IMR-90 (cell line): ENCODE results near the gene PLCG1. TPM values are rescaled to one million over a fixed set of nuclear protein-coding genes. Genes with fewer than 3 reads are reported as not detected.
A peak's percentile ranks its signal among the peaks of the same experiment; 100 is the strongest.

Source experiments
- ATAC-seq: fragments of 200-7000 bp; cut with Tn5 transposase; 2 replicates; pipeline ENCODE4 v1.9.1; 2020; ENCODE audit warnings: low read depth, mild to moderate bottlenecking, moderate library complexity
- BruUV-seq: library from RNA; stranded (reverse); fragments of 400-500 nt; replicated peaks from 2 replicates; lab custom pipeline; 2021; lab: Mats Ljungman, UMichigan
- CTCF ChIA-PET: fragments of 300-600 bp; formaldehyde crosslinking; extraction: SDS; loops from one replicate; lab custom pipeline; 2021; ENCODE audit warnings: antibody characterized with exemption; lab: Yijun Ruan, JAX
- POLR2A ChIA-PET: fragments of 300-600 bp; sonication (Branson Sonifier 250); formaldehyde crosslinking; loops from one replicate; lab custom pipeline; 2022; ENCODE audit warnings: antibody characterized with exemption; ENCODE audit not compliant: unreplicated experiment; lab: Charles Lee
- DNase-seq: peaks from one replicate; pipeline ENCODE4 v3.0.0; 2013
- H2AFZ ChIP-seq: replicated peaks from 2 replicates; pipeline ENCODE3; 2013; ENCODE audit warnings: low read length, mild to moderate bottlenecking; ENCODE audit not compliant: poor library complexity
- H2AK5ac ChIP-seq: 2 replicates; pipeline ENCODE4 v1.6.1; 2013; ENCODE audit warnings: low read depth, low read length, inconsistent platforms
- H2AK9ac ChIP-seq: replicated peaks from 2 replicates; pipeline ENCODE3; 2013; ENCODE audit warnings: mild to moderate bottlenecking, low read depth, low read length, moderate library complexity; ENCODE audit not compliant: poor library complexity
- H2BK120ac ChIP-seq: 2 replicates; pipeline ENCODE4 v1.6.1; 2013; ENCODE audit warnings: low read depth, low read length, inconsistent platforms
- H2BK15ac ChIP-seq: 3 replicates; pipeline ENCODE4 v1.6.1; 2013; ENCODE audit warnings: low read depth, low read length, inconsistent platforms
- H2BK20ac ChIP-seq: 2 replicates; pipeline ENCODE4 v1.6.1; 2013; ENCODE audit warnings: low read depth, mild to moderate bottlenecking, inconsistent platforms, low read length, moderate library complexity
- H2BK5ac ChIP-seq: 2 replicates; pipeline ENCODE4 v1.6.1; 2013; ENCODE audit warnings: mild to moderate bottlenecking, low read depth, low read length, inconsistent platforms; ENCODE audit not compliant: poor library complexity, severe bottlenecking
- H3K14ac ChIP-seq: replicated peaks from 2 replicates; pipeline ENCODE4 v1.6.1; 2013; ENCODE audit warnings: low read depth, low read length, inconsistent platforms
- H3K18ac ChIP-seq: 2 replicates; pipeline ENCODE4 v1.6.1; 2013; ENCODE audit warnings: low read depth, low read length, control low read depth
- H3K23ac ChIP-seq: 2 replicates; pipeline ENCODE4 v1.6.1; 2013; ENCODE audit warnings: low read depth, low read length, inconsistent platforms
- H3K27ac ChIP-seq: 2 replicates; pipeline ENCODE4 v1.5.1; 2013; ENCODE audit warnings: mild to moderate bottlenecking, control low read depth, low read length; ENCODE audit not compliant: insufficient read depth
- H3K27me3 ChIP-seq: 2 replicates; pipeline ENCODE4 v1.6.1; 2013; ENCODE audit warnings: low read length; ENCODE audit not compliant: control insufficient read depth, insufficient read depth
- H3K36me3 ChIP-seq: 2 replicates; pipeline ENCODE4 v1.6.1; 2013; ENCODE audit warnings: low read length, mixed read lengths; ENCODE audit not compliant: control insufficient read depth, insufficient read depth
- H3K4ac ChIP-seq: 2 replicates; pipeline ENCODE4 v1.6.1; 2013; ENCODE audit warnings: low read depth, low read length, inconsistent platforms
- H3K4me1 ChIP-seq: 2 replicates; pipeline ENCODE4 v1.6.1; 2013; ENCODE audit warnings: low read length, mixed read lengths; ENCODE audit not compliant: control insufficient read depth, insufficient read depth
- H3K4me2 ChIP-seq: 2 replicates; pipeline ENCODE4 v1.6.1; 2013; ENCODE audit warnings: low read depth, mild to moderate bottlenecking, control low read depth, low read length, moderate library complexity
- H3K4me3 ChIP-seq: 2 replicates; pipeline ENCODE4 v1.5.1; 2013; ENCODE audit warnings: low read depth, mild to moderate bottlenecking, control low read depth, low read length, moderate library complexity; ENCODE audit not compliant: insufficient read depth
- H3K56ac ChIP-seq: 2 replicates; pipeline ENCODE4 v1.6.1; 2013; ENCODE audit warnings: low read length, inconsistent platforms; ENCODE audit not compliant: insufficient read depth; ENCODE audit errors: extremely low read depth
- H3K79me1 ChIP-seq, 2 experiments: 2 replicates each; pipeline ENCODE4 v1.6.1; 2013; ENCODE audit warnings: low read length in 2 of 2, inconsistent platforms in 1 of 2, low read depth in 1 of 2
- H3K9ac ChIP-seq: 2 replicates; pipeline ENCODE4 v1.6.1; 2013; ENCODE audit warnings: low read depth, low read length, control low read depth
- H3K9me1 ChIP-seq: 2 replicates; pipeline ENCODE4 v1.6.1; 2013; ENCODE audit warnings: low read length, inconsistent platforms; ENCODE audit not compliant: insufficient read depth
- H3K9me3 ChIP-seq: 2 replicates; pipeline ENCODE4 v1.6.1; 2013; ENCODE audit warnings: low read length; ENCODE audit not compliant: control insufficient read depth, insufficient read depth
- H4K20me1 ChIP-seq: 2 replicates; pipeline ENCODE4 v1.6.1; 2013; ENCODE audit warnings: low read length, inconsistent platforms; ENCODE audit not compliant: insufficient read depth
- H4K5ac ChIP-seq: 2 replicates; pipeline ENCODE4 v1.6.1; 2013; ENCODE audit warnings: mild to moderate bottlenecking, low read depth, low read length, control low read depth
- H4K8ac ChIP-seq, 2 experiments: 2 replicates each; pipeline ENCODE4 v1.6.1; 2013; ENCODE audit warnings: low read depth in 2 of 2, low read length in 2 of 2, control low read depth in 1 of 2, inconsistent platforms in 1 of 2
- H4K91ac ChIP-seq: 2 replicates; pipeline ENCODE4 v1.6.1; 2013; ENCODE audit warnings: low read depth, low read length, inconsistent platforms; ENCODE audit not compliant: insufficient read depth
- BHLHE40 ChIP-seq: fragments of 150-350 bp; IDR thresholded peaks from 2 replicates; pipeline ENCODE4 v1.6.1; 2016; ENCODE audit warnings: mild to moderate bottlenecking, low read depth, low read length
- CHD1 ChIP-seq: IDR thresholded peaks from 2 replicates; pipeline ENCODE4 v1.6.1; 2012; ENCODE audit warnings: low read depth, low read length, improper control_type of control experiment
- FOS ChIP-seq: fragments of 150-350 bp; IDR thresholded peaks from 2 replicates; pipeline ENCODE4 v1.6.1; 2016; ENCODE audit warnings: low read depth, low read length
- MAFK ChIP-seq: IDR thresholded peaks from 2 replicates; pipeline ENCODE4 v1.6.1; 2012; ENCODE audit warnings: low read depth, low read length, improper control_type of control experiment
- MAZ ChIP-seq: IDR thresholded peaks from 2 replicates; pipeline ENCODE4 v1.6.1; 2012; ENCODE audit warnings: low read depth, mild to moderate bottlenecking, low read length, improper control_type of control experiment, moderate library complexity, borderline replicate concordance
- MXI1 ChIP-seq: IDR thresholded peaks from 2 replicates; pipeline ENCODE4 v1.6.1; 2012; ENCODE audit warnings: low read depth, mild to moderate bottlenecking, low read length, moderate library complexity, borderline replicate concordance
- NFE2L2 ChIP-seq: fragments of 150-350 bp; IDR thresholded peaks from 2 replicates; pipeline ENCODE4 v1.6.1; 2016; ENCODE audit warnings: low read depth, mild to moderate bottlenecking, low read length
- POLR2A ChIP-seq: IDR thresholded peaks from 2 replicates; pipeline ENCODE4 v1.6.1; 2012; ENCODE audit warnings: mild to moderate bottlenecking, low read depth, low read length
- RCOR1 ChIP-seq: IDR thresholded peaks from 2 replicates; pipeline ENCODE4 v1.6.1; 2012; ENCODE audit warnings: mild to moderate bottlenecking, low read length, improper control_type of control experiment; ENCODE audit not compliant: insufficient replicate concordance
- RFX5 ChIP-seq: IDR thresholded peaks from 2 replicates; pipeline ENCODE4 v1.8.0; 2012; ENCODE audit warnings: low read depth, mild to moderate bottlenecking, low read length, moderate library complexity
- WGBS, 2 experiments: methylation state at CpG; one replicate each; pipeline versions ENCODE4 v1.1.5 to v1.1.7; 2013; ENCODE audit warnings: missing lambda C conversion rate in 2 of 2; ENCODE audit not compliant: insufficient read length in 1 of 2; ENCODE audit errors: extremely low coverage in 2 of 2; 5-methylcytosine and 5-hydroxymethylcytosine counted together
- dilution Hi-C: fragments of 300-500 bp; cut with HindIII; formaldehyde crosslinking; loops from one replicate; pipeline ENCODE4 v1.14.3; 2018; ENCODE audit warnings: low sequenced_read_pairs; ENCODE audit not compliant: unreplicated experiment
- in situ Hi-C: fragments of 300-500 bp; cut with MboI; formaldehyde crosslinking; loops from 3 replicates; pipeline ENCODE4 v1.14.3; 2019; ENCODE audit warnings: low sequenced_read_pairs, inconsistent platforms, mixed read lengths
- intact Hi-C: fragments of 100-400 bp; cut with micrococcal nuclease; formaldehyde crosslinking; loops from 2 replicates; pipeline ENCODE4 v1.10.0; 2022
- polyA plus RNA-seq, 3 experiments: library from polyadenylated mRNA; depleted of rRNA; stranded (reverse); fragments of >200 nt; gene quantifications; 2 replicates each; pipeline ENCODE4 v1.2.3, GENCODE V29; 2012; ENCODE audit warnings: low replicate concordance in 1 of 3
- total RNA-seq: library from RNA; depleted of rRNA; stranded (reverse); fragments of >200 nt; gene quantifications from 2 replicates; pipeline ENCODE4 v1.2.3, GENCODE V29; 2012
- TF ChIP-seq, protein P1 (sequence below): conservative IDR thresholded peaks from 2 replicates; pipeline ENCODE4 v1.5.1; 2012; ENCODE audit warnings: mild to moderate bottlenecking, low read depth, low read length, improper control_type of control experiment
- TF ChIP-seq, protein P2 (sequence below): fragments of 150-350 bp; IDR thresholded peaks from 2 replicates; pipeline ENCODE4 v1.6.1; 2016; ENCODE audit warnings: low read depth, mild to moderate bottlenecking, low read length, moderate library complexity, borderline replicate concordance
- TF ChIP-seq, protein P3 (sequence below): fragments of 150-350 bp; IDR thresholded peaks from 2 replicates; pipeline ENCODE4 v1.6.1; 2017; ENCODE audit warnings: mild to moderate bottlenecking, antibody characterized with exemption, low read length, low read depth

Gene PLCG1
- total and polyA plus RNA-seq, 2 of the 4 experiments (the other 2 are of a cell fraction) = 59.1 to 69.1 TPM

DNA sequence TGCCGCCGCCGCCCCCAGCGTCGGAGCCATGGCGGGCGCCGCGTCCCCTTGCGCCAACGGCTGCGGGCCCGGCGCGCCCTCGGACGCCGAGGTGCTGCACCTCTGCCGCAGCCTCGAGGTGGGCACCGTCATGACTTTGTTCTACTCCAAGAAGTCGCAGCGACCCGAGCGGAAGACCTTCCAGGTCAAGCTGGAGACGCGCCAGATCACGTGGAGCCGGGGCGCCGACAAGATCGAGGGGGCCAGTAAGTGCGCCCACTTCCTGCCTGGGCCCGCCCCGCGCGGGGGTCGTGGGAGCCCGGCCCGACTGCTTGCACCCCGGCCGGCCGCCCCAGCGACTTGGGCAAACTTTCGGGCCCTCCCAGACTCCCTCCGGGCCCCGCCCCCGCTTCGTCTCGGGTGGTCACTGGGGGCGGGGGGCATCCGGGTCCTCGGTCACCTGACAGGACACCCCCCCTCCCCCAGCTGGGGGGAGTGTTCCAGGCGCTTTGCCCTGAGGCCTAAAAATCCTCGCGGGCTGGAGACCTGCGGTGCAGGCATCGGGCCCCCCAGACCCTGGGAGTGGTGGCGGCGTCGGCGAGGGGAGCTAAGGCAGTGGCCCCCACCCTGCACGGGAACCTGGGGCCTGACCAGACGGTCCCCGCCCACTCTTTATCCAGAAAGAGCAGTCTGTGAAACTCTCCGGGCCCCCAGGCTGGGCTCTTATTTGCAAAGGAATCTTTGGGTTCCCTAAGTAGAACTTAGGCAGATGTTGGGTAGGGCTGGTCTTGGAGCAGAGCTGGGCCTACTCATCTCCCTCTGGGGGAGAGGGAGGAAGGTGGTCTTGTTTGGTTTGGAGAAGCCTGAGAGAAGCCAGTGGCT is 501 bp downstream of the PLCG1 start:
- H2AK9ac ChIP-seq = peak overlapping the region; percentile 85
- H3K4me3 ChIP-seq = peak overlapping the region; percentile 98
- ATAC-seq (peak; percentile 4), DNase-seq (peak; percentile 52)
- peak overlapping the region; percentile 78 for H3K9ac ChIP-seq
- POLR2A ChIA-PET = interaction anchor here (0.6 kb wide), 1 partner anchor 184 kb away, joined by 3 read pairs; no protein-coding TSS in a partner anchor
- H3K79me1 ChIP-seq = peaks cover 9 to 51% of the 10 kb centered on the region in 2 experiments
- H2AK5ac ChIP-seq = peak overlapping the region; percentile 71
- no TSS peak for BruUV-seq
- peak overlapping the region; percentile 46 for H2BK5ac ChIP-seq
- no peak overlapping the region; the same call in 1 of the 2 replicates for H2BK120ac ChIP-seq
- peak overlapping the region; percentile 85 for H3K4ac ChIP-seq
- H3K4me1 ChIP-seq = peaks cover 22% of the 10 kb centered on the region
- peak overlapping the region; percentile 30 for H4K5ac ChIP-seq
- intact Hi-C loops = loop anchor here (1.0 to 5.0 kb wide), 3 partner anchors 94 to 554 kb away; no protein-coding TSS in a partner anchor
- no peaks in the 10 kb centered on the region for H3K36me3 ChIP-seq
- in situ Hi-C loops = no loop called here
- peak overlapping the region; percentile 94 for H2AFZ ChIP-seq
- H3K27ac ChIP-seq = peak overlapping the region; percentile 82
- peak overlapping the region; percentile 81 for H3K14ac ChIP-seq
- H4K8ac ChIP-seq = peak overlapping the region; percentile 60 to 68; a peak in 3 of 4 replicates
- H3K56ac ChIP-seq = peak overlapping the region; percentile 75
- peak overlapping the region; percentile 60 for H4K91ac ChIP-seq
- H3K23ac ChIP-seq = peak overlapping the region; percentile 61
- peak overlapping the region; percentile 31; the same call in 1 of the 2 replicates for H3K18ac ChIP-seq
- H4K20me1 ChIP-seq = peaks cover 46% of the 10 kb centered on the region
- no peaks in the 10 kb centered on the region for H3K27me3 ChIP-seq
- H2BK20ac ChIP-seq = no peak overlapping the region
- WGBS, 2 experiments = 0% methylated on average over 30 of the region's 66 CpGs; no CpG with 5 or more reads in 1 of the 2 experiments
- CTCF ChIA-PET = interaction anchor here (1.0 kb wide), 2 partner anchors 95 to 203 kb away, joined by 3 to 4 read pairs; partner anchors contain the start of gene LPIN3
- TF ChIP-seq POLR2A (no peak), RCOR1 (no peak), RFX5 (no peak), BHLHE40 (peak; percentile 57; the same call in 1 of the 2 replicates), MXI1 (peak; percentile 32; the same call in 1 of the 2 replicates), NFE2L2 (no peak), MAFK (no peak), MAZ (peak; percentile 77; the same call in 1 of the 2 replicates), FOS (no peak), CHD1 (no peak)
- TF ChIP-seq, protein P1, sequence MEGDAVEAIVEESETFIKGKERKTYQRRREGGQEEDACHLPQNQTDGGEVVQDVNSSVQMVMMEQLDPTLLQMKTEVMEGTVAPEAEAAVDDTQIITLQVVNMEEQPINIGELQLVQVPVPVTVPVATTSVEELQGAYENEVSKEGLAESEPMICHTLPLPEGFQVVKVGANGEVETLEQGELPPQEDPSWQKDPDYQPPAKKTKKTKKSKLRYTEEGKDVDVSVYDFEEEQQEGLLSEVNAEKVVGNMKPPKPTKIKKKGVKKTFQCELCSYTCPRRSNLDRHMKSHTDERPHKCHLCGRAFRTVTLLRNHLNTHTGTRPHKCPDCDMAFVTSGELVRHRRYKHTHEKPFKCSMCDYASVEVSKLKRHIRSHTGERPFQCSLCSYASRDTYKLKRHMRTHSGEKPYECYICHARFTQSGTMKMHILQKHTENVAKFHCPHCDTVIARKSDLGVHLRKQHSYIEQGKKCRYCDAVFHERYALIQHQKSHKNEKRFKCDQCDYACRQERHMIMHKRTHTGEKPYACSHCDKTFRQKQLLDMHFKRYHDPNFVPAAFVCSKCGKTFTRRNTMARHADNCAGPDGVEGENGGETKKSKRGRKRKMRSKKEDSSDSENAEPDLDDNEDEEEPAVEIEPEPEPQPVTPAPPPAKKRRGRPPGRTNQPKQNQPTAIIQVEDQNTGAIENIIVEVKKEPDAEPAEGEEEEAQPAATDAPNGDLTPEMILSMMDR = no peak
- TF ChIP-seq, protein P2, sequence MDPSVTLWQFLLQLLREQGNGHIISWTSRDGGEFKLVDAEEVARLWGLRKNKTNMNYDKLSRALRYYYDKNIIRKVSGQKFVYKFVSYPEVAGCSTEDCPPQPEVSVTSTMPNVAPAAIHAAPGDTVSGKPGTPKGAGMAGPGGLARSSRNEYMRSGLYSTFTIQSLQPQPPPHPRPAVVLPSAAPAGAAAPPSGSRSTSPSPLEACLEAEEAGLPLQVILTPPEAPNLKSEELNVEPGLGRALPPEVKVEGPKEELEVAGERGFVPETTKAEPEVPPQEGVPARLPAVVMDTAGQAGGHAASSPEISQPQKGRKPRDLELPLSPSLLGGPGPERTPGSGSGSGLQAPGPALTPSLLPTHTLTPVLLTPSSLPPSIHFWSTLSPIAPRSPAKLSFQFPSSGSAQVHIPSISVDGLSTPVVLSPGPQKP = no peak
- TF ChIP-seq, protein P3, sequence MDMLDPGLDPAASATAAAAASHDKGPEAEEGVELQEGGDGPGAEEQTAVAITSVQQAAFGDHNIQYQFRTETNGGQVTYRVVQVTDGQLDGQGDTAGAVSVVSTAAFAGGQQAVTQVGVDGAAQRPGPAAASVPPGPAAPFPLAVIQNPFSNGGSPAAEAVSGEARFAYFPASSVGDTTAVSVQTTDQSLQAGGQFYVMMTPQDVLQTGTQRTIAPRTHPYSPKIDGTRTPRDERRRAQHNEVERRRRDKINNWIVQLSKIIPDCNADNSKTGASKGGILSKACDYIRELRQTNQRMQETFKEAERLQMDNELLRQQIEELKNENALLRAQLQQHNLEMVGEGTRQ = peak; percentile 75
- H2BK15ac ChIP-seq = no peak overlapping the region
- dilution Hi-C loops = no loop called here
- H3K9me3 ChIP-seq = no peaks in the 10 kb centered on the region
- H3K9me1 ChIP-seq = peaks cover 31% of the 10 kb centered on the region
- peak overlapping the region; percentile 89 for H3K4me2 ChIP-seq
